GM18507 (cell line): ENCODE measurements around the gene FARP1.

Source experiments
- DNase-seq: peaks from one replicate; pipeline ENCODE4 v3.0.0; 2011; ENCODE audit warnings: low read depth; ENCODE audit not compliant: insufficient read length; ENCODE audit errors: extremely low spot score
- FAIRE-seq: peaks from 2 replicates; lab custom pipeline; 2011; peaks lifted over from hg19 to GRCh38; lab: Jason Lieb, UNC

FARP1 gene

DNA sequence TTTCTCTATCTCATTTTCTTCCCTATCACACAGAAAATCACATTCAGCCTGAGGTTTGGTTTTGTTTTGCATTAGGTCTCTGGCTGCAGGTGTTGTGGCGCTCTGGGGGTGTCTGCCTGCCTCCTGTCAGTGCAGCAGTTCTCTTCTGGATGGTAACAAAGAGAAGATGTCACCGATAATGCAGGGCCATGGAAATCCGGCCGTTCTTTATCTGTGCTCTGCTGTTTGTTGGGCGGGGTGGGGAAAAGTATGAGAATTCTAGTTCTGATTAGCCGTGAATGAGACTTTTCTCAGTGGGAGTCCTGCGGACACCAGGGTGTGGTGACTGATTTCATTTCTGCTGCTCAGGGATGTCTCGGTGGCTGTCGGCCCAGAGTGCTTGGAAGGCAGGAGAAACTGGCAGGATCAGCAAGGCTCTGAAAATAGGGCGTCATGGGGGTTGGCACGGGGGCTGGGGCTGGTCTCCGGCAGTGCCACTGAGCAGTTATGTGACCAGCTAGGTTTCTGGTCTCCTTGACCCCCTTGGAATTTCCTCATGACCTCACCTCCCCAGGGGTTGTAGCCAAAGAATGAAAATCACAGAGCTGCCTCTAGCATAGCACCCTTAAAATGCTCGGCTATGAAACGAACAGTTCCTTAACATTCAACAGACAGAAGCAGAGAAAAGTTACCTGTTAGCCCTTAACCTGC lies 29.2 kb downstream of the FARP1 start:
- DNase-seq = no peak
- no peak for FAIRE-seq

DNA sequence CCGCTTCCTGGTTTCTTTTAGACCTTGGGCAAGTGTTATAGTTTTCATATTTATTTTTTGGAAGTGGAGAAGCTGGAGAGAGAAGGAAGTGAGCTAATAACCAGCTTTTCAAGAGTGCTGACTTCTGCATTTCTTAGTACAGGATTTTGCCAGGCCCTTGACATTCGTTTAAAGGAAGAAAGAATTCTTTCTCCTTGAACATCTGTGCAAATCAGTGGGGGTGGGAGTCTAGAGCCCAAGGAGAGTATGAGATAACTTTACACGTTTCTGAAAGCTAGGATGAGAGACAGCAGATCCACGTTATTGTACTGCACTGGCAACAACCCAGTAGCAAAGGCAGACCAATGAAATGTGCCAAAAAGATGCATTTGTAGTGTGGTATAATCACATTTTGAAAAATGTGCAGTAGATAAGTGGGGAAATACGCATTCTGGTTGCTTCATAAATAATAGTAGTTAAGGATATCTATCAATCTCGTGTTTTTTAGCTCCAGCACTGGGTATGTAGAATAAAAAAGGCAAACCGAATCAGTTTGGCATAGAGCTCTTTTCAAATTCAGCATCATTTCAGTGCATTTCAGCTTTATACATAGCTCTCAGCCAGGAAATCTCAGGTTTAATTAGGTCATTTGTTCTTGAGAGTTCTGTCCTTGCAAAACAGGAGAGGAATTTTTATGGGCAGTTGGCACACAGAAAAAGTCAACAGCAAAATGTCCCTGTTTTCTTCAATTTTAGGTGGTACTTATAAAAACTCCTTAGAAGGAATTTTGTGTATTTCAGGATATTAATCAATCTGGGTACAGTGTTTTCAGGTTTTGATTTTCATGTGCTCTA lies 29.9 kb downstream of the FARP1 start:
- no peak for DNase-seq
- FAIRE-seq = no peak

DNA sequence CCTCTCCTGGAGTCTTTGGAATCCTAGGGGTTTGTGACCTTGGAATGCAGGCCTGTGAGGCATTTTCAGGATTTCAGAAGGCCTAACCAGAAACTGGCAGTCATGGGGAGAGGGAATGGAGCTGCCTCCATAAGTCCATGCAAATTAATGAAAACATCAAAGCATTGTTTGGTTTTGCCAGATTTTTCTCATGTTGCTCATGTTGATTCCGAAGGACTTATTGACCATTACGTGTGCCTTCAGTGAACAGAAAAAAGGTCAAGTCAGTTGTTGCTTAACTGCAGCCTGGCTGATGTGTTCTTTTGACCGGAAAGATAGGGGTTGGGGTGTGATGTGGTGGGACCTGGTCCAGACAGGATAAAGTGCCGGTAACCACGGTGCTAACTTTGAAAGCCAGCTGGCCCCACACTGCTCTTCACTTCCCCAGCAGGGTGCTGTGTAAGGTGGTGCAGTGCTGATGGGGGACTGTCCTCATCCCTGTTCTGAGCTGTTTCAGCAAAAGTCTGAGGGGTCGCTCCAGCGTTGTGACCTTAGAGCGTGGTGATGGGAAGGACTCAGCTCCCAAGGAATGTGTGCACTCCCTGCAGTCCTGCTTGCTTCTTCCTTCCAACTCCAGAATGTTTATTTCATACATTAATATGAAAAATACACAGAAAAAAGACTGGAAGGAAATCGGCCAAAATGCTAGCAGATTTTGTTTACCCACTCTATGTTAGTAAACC lies 30.7 kb downstream of the FARP1 start:
- FAIRE-seq (no peak), DNase-seq (no peak)

DNA sequence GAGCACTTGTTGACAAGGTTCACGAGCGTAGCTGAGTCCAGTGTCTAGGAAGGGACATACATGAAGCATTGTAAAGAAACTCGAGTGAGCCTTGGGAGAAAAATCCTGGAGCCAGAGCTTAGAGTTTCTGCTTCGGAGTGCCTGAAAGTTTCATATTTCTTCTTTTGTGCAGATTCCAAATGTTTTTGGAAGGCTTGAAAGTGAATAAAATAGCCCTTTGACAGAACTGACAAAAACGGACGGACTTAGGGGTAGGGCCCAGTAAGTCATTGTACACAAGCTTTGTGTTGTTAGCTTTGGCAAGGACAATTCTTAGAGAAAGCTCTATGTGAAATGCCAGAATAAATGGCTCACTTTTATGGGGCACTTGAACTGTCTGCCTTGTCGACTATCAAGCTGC lies 31.4 kb downstream of the FARP1 start:
- FAIRE-seq = no peak
- no peak for DNase-seq

DNA sequence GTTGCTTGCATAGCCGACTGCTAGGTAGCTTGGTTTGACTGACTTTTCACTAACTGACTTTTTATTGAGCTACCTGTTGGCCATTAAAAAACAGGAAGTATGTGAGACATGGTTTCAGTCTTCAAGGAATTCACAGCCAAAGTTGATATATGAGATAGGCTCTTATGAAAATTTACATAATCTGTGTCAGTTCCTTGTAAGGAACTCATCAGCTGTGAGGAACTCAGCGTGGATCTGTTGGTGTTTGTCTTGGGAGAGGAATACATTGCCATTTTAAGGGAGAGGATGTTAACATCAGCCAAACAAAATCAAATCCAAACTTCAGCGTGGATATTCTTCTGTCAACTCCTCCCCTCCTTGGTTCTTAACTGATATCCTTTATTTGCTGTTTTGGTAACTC lies 32.1 kb downstream of the FARP1 start:
- no peak for DNase-seq
- no peak for FAIRE-seq

DNA sequence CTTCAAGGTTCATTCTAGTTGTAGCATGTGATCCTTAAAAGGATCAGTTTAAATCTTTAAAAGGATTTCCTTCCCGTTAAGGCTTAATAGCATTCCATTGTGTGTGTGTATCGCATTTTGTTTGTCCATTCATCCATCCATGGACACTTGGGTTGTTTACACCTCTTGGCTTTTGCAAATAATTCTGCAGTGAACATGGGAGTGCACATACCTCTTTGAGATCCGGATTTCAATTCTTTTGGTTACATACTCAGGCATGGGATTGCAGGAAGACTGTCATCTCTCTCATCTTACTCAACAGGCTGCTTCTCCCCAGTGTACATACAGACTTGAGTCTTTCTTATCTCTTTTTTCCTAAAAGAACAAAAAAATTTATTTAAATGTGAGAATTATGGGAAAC lies 32.9 kb downstream of the FARP1 start:
- DNase-seq (no peak), FAIRE-seq (no peak)

DNA sequence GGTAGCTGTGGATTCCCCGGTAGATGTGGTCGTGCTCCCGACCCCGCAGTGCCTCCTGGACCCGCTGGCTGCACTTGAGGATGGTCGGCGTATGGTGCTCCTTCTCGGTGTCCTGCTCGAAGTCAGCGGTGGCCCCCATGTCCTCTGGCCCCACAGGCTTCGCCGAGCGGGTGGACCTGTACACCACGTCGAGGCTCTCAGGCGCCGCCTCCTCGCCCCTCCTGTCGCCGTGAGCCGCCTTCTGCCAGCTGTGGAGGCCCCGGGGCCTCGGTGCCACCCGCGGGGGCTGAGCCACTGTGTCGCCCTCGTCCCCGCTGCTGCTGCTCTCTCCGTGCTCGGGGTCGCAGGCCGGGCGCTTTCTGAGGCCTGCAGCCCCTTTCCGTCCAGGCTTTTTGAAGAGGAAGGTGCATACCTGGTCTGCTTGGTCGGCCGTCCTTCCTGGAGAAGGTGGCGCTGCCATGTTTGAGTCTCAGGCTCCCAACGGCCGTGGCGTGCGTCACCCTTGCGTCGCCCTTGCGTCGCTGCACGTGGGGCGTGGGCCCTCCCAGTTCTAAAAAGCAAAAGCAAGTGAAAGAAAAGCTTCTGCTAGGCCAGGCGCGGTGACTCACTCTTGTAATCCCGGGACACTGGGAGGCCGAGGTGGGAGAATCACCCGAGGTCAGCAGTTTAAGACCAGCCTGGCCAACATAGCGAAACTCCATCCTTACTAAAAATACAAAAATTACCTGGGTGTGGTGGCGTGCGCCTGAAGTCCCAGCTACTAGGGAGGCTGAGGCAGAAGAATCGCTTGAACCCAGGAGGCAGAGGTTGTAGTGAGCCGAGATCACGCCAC lies 34.1 kb downstream of the FARP1 start, which contains the start of gene RNF113B:
Gene RNF113B (minus strand): TSS at position 493 of the 832 bp plus-strand sequence. CDS start 33 bp downstream, at position 460.
- no peak for FAIRE-seq
- DNase-seq = no peak

DNA sequence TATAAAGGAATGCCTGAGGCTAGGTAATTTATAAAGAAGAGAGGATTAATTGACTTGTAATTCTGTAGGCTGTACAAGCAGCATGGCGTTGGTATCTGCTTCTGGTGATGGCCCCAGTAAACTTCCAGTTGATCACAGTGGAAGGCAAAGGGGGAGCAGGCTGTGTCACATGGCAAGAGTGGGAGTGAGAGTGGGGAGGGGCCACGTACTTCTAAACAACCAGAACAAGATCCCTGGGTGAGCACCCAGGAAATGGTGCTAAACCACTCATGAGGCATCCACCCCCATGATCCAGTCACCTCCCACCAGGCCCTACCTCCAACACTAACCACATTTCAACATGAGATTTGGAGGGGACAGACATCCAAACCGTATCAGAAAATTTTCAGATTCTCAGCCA lies 37.2 kb downstream of the FARP1 start:
- no peak for FAIRE-seq
- no peak for DNase-seq

DNA sequence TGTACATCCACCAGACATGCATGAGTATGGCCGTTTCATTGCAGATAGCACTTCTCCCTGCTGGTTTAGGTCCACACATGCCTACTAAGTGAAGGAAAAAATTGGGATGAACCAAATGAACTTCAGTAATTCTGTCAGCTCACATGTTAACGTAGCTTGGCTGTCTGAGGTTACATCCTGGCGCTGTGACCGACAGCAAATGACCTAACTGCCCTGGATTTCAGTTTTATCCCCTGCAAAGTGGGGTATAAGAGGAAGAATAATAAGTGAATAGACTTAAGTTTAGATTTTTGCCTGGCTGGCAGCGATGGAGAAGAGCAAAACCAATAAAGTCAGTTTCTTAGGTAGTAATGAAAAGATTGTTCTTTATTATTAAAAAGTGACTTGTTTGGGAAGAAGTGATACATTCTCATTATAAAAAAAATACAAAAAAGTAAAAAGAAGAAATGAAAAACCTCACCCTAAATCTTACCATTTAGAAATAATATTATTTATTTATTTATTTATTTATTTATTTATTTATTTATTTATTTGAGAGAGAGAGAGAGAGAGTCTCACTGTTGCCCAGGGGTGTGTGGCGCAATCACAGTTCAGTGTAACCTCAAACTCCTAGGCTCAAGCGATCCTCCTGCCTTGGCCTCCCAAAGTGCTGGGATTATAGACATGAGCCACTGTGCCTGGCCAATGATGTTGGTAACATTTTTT lies 38.4 kb downstream of the FARP1 start:
- DNase-seq = no peak
- FAIRE-seq = no peak

DNA sequence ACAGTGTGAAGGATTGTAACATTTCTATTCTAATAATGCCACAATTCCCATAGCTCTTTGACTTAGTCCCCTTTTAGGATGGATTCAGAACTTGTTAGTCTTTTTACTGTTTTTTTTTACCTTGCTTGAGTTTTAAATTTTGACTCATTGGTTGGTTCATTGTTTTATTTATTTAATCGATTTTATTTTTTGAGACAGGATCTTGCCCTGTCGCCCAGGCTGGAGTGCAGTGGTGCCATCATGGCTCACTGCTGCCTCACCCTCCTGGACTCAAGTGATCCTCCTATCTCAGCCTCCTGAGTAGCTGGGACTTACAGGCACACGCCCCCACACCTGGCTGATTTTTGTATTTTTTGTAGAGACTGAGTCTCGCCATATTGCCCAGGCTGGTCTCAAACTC lies 39.3 kb downstream of the FARP1 start:
- FAIRE-seq = no peak
- no peak for DNase-seq

DNA sequence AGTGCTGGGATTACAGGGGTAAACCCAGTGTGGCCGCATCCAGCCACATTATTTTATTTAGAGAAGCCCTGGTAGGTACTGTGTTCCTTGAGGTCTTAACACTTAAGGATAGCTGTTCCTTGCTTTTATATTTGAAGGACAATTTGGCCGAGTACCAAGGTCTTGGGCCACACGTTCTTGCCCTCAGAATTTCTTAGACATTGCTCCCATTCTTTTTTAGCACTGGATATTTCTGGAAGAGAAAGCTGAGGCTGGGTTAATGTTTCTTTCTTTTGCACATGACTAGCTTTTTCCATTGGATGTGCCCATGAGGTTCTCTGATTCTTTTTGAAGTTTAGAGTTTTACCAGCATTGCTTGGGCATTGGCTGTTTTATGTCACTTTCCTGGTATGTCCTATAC lies 39.7 kb downstream of the FARP1 start:
- DNase-seq (no peak), FAIRE-seq (no peak)

DNA sequence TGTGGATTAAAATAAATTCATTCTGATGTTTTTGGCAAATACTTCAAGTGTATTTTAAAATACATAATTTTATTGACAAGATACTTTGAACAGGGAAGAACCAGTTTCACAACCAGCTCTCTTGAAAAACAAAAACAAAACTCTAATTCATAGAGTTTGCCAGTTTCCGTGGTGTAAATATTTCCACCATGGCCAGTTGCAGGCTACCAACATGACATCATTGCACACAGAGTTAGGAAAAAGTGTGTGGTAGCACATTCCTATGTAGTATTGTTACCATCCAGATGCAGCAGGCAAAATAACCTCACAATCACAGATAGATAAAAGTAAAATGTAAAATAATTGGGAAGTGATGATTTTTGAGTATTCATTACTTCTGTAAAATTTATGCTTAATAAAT lies 41.9 kb downstream of the FARP1 start:
- FAIRE-seq (no peak), DNase-seq (no peak)

DNA sequence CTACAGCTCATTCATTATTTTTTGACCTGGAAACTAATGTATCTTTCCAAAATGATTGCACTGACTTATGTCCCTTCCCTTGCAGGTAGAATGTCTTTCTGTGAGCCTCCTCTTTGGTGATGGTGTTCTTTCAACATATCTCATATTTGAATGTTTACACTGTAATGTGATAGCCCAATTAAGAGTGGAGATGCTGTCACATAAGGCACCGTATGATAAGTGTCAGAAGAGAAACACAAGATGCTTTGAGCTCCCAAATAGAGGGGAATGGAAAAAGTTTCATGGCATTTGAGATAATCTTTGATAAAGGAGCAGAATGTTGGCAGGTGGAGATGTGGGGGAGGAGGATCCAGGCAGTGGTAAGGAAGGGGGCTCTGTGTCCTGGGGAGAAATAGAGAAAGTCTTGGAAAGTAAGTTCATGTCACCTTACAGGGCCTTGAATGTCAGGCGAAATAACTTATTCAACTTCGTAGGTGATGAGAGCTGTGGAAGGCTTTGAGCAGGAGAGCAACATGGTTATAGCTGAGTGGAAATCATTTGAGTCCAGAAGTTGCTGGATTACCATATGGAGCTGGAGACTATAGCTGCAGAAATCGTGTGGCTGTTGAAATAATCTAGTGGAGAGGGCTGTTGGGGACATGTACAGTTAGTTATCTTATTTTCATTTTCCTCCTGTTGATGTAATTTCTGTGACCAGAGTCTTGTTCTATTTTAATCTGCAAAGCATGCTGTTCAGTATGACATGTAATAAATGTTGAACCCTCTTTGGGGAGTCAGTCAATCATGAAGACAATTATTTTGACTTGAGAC lies 44.5 kb downstream of the FARP1 start:
- no peak for DNase-seq
- no peak for FAIRE-seq

DNA sequence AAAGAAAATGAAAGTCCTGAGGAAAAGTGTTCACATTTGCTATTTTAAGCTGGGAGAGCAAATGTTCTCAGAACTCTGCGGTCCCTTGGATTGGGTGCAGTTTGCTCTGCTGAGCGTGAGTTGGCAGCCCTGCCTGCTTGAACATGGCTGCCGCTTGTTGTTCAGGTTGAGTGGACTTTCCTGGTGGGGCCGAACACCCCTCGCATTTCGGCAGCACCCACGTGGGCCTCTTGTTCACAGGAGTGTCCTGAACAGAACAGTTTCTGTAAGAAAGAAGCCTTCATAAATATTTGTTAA lies 45.0 kb downstream of the FARP1 start:
- FAIRE-seq = no peak

DNA sequence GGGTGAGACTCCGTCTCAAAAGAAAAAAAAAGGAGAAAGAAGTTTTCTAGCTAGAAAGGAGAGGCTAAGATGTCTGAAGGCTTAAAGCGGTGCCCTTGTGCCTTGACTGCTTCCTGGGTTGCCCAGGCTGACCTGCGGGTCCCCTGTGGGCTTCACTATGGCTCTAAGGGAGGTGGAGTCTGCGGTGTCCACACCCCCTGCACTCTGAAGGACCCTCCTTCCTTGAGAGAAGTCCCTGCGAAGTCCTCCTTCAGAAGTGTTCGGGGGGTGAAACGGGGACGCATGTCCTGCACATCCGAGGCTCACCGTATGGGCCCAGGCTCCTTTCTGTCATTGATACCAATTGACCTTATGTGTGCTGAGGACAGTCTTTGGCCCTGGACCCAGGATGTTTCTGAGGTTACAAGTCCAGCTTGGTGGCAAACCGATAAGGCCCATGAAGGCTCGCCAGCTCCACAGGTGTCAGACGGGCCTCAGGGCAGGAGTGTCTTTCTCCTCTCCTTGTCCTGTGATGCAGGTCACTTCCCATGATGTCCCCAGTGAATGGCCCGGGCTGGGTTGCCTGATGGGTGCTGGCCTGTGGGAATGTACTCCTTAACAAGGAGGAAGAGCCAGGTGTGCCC lies 45.8 kb downstream of the FARP1 start:
- DNase-seq (no peak), FAIRE-seq (no peak)

More for the DNA sequence above, 45.0 kb downstream of the FARP1 start:
- DNase-seq = no peak

DNA sequence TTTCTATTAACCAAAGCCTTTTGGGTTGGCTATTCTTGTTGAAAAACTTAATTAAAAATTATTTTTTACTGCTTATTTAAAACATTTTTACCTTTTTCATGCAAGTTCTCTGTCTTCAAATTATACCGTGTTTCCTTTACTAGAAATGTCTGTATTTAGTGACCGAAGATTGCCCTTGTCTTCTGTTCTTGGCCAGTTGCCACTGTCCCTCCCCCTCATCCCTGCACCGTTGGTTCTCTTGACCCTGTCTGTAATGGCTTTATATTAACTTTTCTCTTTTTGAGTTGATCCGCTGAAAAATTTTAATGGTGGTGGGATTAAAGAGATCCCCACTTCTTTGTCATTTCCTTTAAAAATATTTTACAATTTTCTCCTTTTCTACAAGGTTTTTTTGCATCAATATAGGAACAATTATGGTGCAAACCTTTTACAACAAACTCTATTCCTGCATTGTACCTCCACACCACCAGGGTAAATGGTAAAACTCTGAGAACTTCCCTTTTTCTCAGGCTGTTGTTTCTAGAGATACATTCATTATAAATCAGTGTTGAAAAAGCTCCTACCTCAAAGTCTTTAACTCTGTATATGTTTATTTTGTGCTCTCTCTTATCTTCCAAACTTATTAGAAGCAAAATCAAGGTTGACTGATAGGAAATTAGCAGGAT lies 47.1 kb downstream of the FARP1 start:
- DNase-seq (no peak), FAIRE-seq (no peak)

DNA sequence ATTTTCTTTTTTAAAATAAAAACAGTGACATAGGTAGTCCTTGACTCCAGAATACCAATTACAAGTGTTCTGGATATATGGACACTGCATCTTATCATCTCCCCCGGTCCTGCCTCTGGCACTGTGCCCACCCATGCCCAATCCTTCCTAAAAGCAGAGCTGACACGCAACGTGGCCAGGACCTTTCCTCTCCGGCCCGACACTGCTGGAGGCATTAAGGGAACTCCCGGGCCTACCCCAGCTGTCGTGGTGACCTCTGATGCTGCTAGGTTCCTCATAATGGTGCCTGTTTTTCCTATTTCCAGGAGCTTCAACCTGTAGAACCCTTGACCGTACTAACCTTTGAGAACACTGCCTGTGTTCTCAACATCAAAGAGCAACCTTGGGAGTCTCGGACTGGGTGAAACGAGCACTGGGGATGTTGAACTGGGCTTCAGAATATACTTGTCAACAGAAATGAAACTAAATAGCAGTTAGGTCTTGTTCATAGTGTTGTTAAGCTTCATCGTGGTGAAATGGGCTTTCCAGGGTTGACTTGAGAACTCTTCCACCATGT lies 48.1 kb downstream of the FARP1 start:
- FAIRE-seq (no peak), DNase-seq (no peak)
